HCT116 (cell line): Measurements from ENCODE around the gene SUSD6. TPM values are rescaled to one million over a fixed set of nuclear protein-coding genes. Genes with fewer than 3 reads are reported as not detected.
A peak's percentile ranks its signal among the peaks of the same experiment; 100 is the strongest.

Source experiments
- ATAC-seq: fragments of 200-7000 bp; cut with Tn5 transposase; 2 replicates; pipeline ENCODE4 v1.9.1; 2020; ENCODE audit warnings: mild to moderate bottlenecking, moderate library complexity
- BruUV-seq: library from RNA; stranded (reverse); fragments of 400-500 nt; replicated peaks from 2 replicates; lab custom pipeline; 2021; lab: Mats Ljungman, UMichigan
- CTCF ChIA-PET: fragments of 300-600 bp; sonication (Branson Sonifier 250); formaldehyde crosslinking; loops from one replicate; lab custom pipeline; 2021; ENCODE audit warnings: antibody characterized with exemption; lab: Charles Lee
- POLR2A ChIA-PET: fragments of 300-600, 350-600 bp; sonication (Branson Sonifier 250); formaldehyde crosslinking; loops from one replicate; lab custom pipeline; 2021; ENCODE audit warnings: antibody characterized with exemption; lab: Charles Lee
- RAD21 ChIA-PET, 2 experiments: fragments of 300-600 bp; sonication (Branson Sonifier 250); formaldehyde crosslinking; loops; one replicate each; lab custom pipeline; 2023; ENCODE audit warnings: low total read pairs in 2 of 2; ENCODE audit not compliant: uncharacterized antibody in 2 of 2, unreplicated experiment in 2 of 2, low non-redundant PET in 1 of 2; lab: Charles Lee
- DNase-seq: peaks from one replicate; pipeline ENCODE4 v3.0.0-alpha.2; 2010; ENCODE audit warnings: low read depth, low spot score
- H2AFZ ChIP-seq: fragments of 200-600 bp; shearing (Covaris generic), sonication (generic); 2 replicates; pipeline ENCODE4 v1.6.1; 2017; ENCODE audit warnings: low read depth, mixed run types, mixed read lengths, antibody characterized with exemption, low read length; ENCODE audit not compliant: poor library complexity, severe bottlenecking
- H3K27ac ChIP-seq: 2 replicates; pipeline ENCODE4 v1.5.1; 2012; ENCODE audit warnings: low read depth, low read length
- H3K27me3 ChIP-seq: fragments of 200-600 bp; sonication (generic); 2 replicates; pipeline ENCODE4 v1.6.1; 2016; ENCODE audit warnings: mixed run types, low read length, mixed read lengths; ENCODE audit not compliant: insufficient read depth
- H3K36me3 ChIP-seq, 2 experiments: fragments of 200-500 bp in 1 of 2; fragments of 200-600 bp in 1 of 2; sonication (Bioruptor generic) in 1 of 2; sonication (generic) in 1 of 2; 2 replicates each; pipeline versions ENCODE4 v1.5.1 to v1.6.1; 2014 to 2016; ENCODE audit warnings: low read length in 2 of 2, inconsistent platforms in 1 of 2, mixed read lengths in 1 of 2, mixed run types in 1 of 2; ENCODE audit not compliant: insufficient read depth in 2 of 2, control insufficient read depth in 1 of 2
- H3K4me1 ChIP-seq, 2 experiments: fragments of 200-600 bp in 1 of 2; sonication (generic) in 1 of 2; 2 replicates each; pipeline versions ENCODE4 v1.5.1 to v1.6.1; 2012 to 2017; ENCODE audit warnings: low read length in 2 of 2, inconsistent platforms in 1 of 2, mild to moderate bottlenecking in 1 of 2, mixed read lengths in 1 of 2, mixed run types in 1 of 2, moderate library complexity in 1 of 2; ENCODE audit not compliant: insufficient read depth in 2 of 2, control insufficient read depth in 1 of 2
- H3K4me2 ChIP-seq: fragments of 200-600 bp; sonication (generic); 2 replicates; pipeline ENCODE4 v1.6.1; 2017; ENCODE audit warnings: mixed run types, low read length, mixed read lengths
- H3K4me3 ChIP-seq, 2 experiments: fragments of 200-600 bp in 1 of 2; sonication (generic) in 1 of 2; replicated peaks in 1 of 2; 2 replicates each; pipeline ENCODE4 v1.5.1; 2011 to 2016; ENCODE audit warnings: low read length in 2 of 2, control low read depth in 1 of 2, low read depth in 1 of 2, mild to moderate bottlenecking in 1 of 2, mixed read lengths in 1 of 2, mixed run types in 1 of 2
- H3K79me2 ChIP-seq: fragments of 200-600 bp; sonication (generic); 2 replicates; pipeline ENCODE4 v1.6.1; 2017; ENCODE audit warnings: mild to moderate bottlenecking, mixed run types, low read length, moderate library complexity, mixed read lengths; ENCODE audit not compliant: insufficient read depth
- H3K9ac ChIP-seq: fragments of 200-600 bp; sonication (generic); 2 replicates; pipeline ENCODE4 v1.6.1; 2016; ENCODE audit warnings: low read length, mixed read lengths
- H3K9me2 ChIP-seq: fragments of 200-600 bp; sonication (generic), shearing (Covaris generic); 2 replicates; pipeline ENCODE4 v1.6.1; 2017; ENCODE audit warnings: mixed run types, mild to moderate bottlenecking, moderate library complexity; ENCODE audit not compliant: insufficient read depth
- H3K9me3 ChIP-seq, 2 experiments: fragments of 200-500 bp in 1 of 2; fragments of 200-600 bp in 1 of 2; sonication (Bioruptor generic) in 1 of 2; sonication (generic) in 1 of 2; 2 replicates each; pipeline ENCODE4 v1.6.1; 2014 to 2017; ENCODE audit warnings: low read length in 2 of 2, mixed read lengths in 2 of 2, inconsistent platforms in 1 of 2, low read depth in 1 of 2, mild to moderate bottlenecking in 1 of 2, mixed run types in 1 of 2, moderate library complexity in 1 of 2; ENCODE audit not compliant: control insufficient read depth in 1 of 2, insufficient read depth in 1 of 2
- H4K20me1 ChIP-seq: fragments of 200-600 bp; sonication (generic), shearing (Covaris generic); 2 replicates; pipeline ENCODE4 v1.6.1; 2017; ENCODE audit warnings: mixed run types, mild to moderate bottlenecking, moderate library complexity; ENCODE audit not compliant: insufficient read depth
- CEBPB ChIP-seq: IDR thresholded peaks from 2 replicates; pipeline ENCODE4 v1.6.1; 2012; ENCODE audit warnings: low read depth
- ELF1 ChIP-seq: IDR thresholded peaks from 2 replicates; pipeline ENCODE4 v1.6.1; 2012; ENCODE audit warnings: low read depth, borderline replicate concordance
- EZH2phosphoT487 ChIP-seq: fragments of 200-600 bp; IDR thresholded peaks from 2 replicates; pipeline ENCODE4 v1.6.1; 2018; ENCODE audit warnings: antibody characterized with exemption, borderline replicate concordance
- JUND ChIP-seq: IDR thresholded peaks from 2 replicates; pipeline ENCODE4 v1.6.1; 2012
- POLR2A ChIP-seq: IDR thresholded peaks from 2 replicates; pipeline ENCODE4 v1.7.0; 2011; ENCODE audit warnings: borderline replicate concordance; ENCODE audit not compliant: insufficient read depth, insufficient read length; ENCODE audit errors: extremely low read depth
- RAD21 ChIP-seq: IDR thresholded peaks from 2 replicates; pipeline ENCODE4 v1.6.1; 2012; ENCODE audit warnings: low read depth, mild to moderate bottlenecking
- SIN3A ChIP-seq: IDR thresholded peaks from 2 replicates; pipeline ENCODE4 v1.6.1; 2012; ENCODE audit warnings: low read depth
- SP1 ChIP-seq: IDR thresholded peaks from 2 replicates; pipeline ENCODE4 v1.6.1; 2012; ENCODE audit warnings: low read depth
- SRF ChIP-seq: IDR thresholded peaks from 2 replicates; pipeline ENCODE4 v1.6.1; 2012; ENCODE audit warnings: low read depth
- TCF7L2 ChIP-seq: IDR thresholded peaks from 2 replicates; pipeline ENCODE4 v1.7.0; 2011; ENCODE audit warnings: borderline replicate concordance, inconsistent platforms; ENCODE audit not compliant: insufficient read depth, insufficient read length; ENCODE audit errors: extremely low read depth
- ZFX ChIP-seq: fragments of 450-650 bp; IDR thresholded peaks from 2 replicates; pipeline ENCODE4 v1.6.1; 2017
- ZNF274 ChIP-seq: fragments of 200-500 bp; sonication (Bioruptor generic); IDR thresholded peaks from 2 replicates; pipeline ENCODE4 v1.6.1; 2014; ENCODE audit warnings: mild to moderate bottlenecking, low read depth, low read length, inconsistent platforms
- intact Hi-C: fragments of 100-400 bp; cut with micrococcal nuclease; formaldehyde crosslinking; loops from 2 replicates; pipeline ENCODE4 v1.10.0; 2022
- total RNA-seq: library from RNA; stranded (reverse); gene quantifications from one replicate; pipeline ENCODE4 v1.2.1, GENCODE V29; 2021; ENCODE audit not compliant: unreplicated experiment
- TF ChIP-seq, protein P1 (sequence below): IDR thresholded peaks from 2 replicates; pipeline ENCODE4 v1.6.1; 2012
- TF ChIP-seq, protein P2 (sequence below): IDR thresholded peaks from 2 replicates; pipeline ENCODE4 v1.6.1; 2012; ENCODE audit warnings: low read depth
- TF ChIP-seq, protein P3 (sequence below), 3 experiments: fragments of 200-600 bp in 1 of 3; sonication (generic) in 1 of 3; IDR thresholded peaks in 2 of 3; conservative IDR thresholded peaks in 1 of 3; 2 replicates each; pipeline ENCODE4 v1.5.1; 2012 to 2017; ENCODE audit warnings: low read depth in 2 of 3, low read length in 2 of 3, antibody characterized with exemption in 1 of 3, borderline replicate concordance in 1 of 3, control low read depth in 1 of 3, mild to moderate bottlenecking in 1 of 3, mixed read lengths in 1 of 3, mixed run types in 1 of 3, moderate library complexity in 1 of 3; ENCODE audit not compliant: insufficient read depth in 1 of 3

Gene SUSD6
- total RNA-seq, 1 experiment from 2014 or later: 6.4 TPM

DNA sequence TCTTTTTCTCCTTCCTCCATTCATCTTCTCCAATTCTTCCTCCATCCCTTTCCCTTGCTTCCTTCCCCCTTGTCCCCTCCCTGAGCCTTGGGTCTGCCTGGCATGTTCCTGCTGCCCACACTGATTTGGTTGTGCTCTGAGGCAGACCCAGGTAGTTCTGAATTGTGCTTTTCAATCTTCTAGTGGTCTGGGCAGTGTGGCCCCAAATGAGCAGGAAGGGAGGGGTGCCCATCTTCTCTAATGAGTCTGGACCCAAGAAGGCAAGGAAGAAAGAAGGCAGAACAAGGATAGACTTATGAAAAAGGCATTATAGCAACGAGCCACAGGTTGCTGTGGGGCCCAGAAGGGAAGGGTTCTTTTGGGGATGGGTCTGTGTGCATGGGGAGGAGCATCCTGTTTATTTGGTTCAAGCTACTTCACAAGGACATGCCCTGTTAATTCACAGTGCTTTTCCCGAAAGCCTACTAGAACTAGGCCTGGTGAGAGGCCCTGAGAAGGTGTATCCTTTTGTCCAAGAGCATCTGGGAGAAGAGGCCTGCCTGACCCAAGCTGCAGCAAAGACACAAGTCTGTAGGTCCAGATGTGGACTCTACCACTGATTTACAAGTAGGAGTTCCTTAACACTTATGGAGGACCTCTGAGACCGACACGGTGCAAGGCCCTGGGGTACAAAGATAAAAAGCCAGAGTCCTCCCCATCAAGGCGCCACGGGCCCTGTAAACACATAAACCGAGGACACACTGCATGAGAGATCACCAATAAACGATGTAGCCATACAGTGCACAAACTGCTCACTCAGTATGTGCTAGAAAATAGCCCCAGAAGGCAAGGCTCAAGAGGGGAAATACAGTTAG lies 1.1 kb upstream of the SUSD6 start:
- peak overlapping the region; percentile 86 for H3K4me2 ChIP-seq
- DNase-seq (no peak), ATAC-seq (no peak)
- no peak for TF ChIP-seq TCF7L2
- TF ChIP-seq SP1: no peak
- TF ChIP-seq, protein P1, sequence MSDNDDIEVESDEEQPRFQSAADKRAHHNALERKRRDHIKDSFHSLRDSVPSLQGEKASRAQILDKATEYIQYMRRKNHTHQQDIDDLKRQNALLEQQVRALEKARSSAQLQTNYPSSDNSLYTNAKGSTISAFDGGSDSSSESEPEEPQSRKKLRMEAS: no peak
- TF ChIP-seq, protein P2, sequence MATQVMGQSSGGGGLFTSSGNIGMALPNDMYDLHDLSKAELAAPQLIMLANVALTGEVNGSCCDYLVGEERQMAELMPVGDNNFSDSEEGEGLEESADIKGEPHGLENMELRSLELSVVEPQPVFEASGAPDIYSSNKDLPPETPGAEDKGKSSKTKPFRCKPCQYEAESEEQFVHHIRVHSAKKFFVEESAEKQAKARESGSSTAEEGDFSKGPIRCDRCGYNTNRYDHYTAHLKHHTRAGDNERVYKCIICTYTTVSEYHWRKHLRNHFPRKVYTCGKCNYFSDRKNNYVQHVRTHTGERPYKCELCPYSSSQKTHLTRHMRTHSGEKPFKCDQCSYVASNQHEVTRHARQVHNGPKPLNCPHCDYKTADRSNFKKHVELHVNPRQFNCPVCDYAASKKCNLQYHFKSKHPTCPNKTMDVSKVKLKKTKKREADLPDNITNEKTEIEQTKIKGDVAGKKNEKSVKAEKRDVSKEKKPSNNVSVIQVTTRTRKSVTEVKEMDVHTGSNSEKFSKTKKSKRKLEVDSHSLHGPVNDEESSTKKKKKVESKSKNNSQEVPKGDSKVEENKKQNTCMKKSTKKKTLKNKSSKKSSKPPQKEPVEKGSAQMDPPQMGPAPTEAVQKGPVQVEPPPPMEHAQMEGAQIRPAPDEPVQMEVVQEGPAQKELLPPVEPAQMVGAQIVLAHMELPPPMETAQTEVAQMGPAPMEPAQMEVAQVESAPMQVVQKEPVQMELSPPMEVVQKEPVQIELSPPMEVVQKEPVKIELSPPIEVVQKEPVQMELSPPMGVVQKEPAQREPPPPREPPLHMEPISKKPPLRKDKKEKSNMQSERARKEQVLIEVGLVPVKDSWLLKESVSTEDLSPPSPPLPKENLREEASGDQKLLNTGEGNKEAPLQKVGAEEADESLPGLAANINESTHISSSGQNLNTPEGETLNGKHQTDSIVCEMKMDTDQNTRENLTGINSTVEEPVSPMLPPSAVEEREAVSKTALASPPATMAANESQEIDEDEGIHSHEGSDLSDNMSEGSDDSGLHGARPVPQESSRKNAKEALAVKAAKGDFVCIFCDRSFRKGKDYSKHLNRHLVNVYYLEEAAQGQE: no peak
- TF ChIP-seq ZFX: no peak
- TF ChIP-seq POLR2A: no peak
- no peak for TF ChIP-seq ELF1
- TF ChIP-seq JUND: no peak
- TF ChIP-seq ZNF274: no peak
- TF ChIP-seq SIN3A: no peak
- TF ChIP-seq CEBPB: no peak
- no peak for TF ChIP-seq RAD21
- TF ChIP-seq, protein P3, sequence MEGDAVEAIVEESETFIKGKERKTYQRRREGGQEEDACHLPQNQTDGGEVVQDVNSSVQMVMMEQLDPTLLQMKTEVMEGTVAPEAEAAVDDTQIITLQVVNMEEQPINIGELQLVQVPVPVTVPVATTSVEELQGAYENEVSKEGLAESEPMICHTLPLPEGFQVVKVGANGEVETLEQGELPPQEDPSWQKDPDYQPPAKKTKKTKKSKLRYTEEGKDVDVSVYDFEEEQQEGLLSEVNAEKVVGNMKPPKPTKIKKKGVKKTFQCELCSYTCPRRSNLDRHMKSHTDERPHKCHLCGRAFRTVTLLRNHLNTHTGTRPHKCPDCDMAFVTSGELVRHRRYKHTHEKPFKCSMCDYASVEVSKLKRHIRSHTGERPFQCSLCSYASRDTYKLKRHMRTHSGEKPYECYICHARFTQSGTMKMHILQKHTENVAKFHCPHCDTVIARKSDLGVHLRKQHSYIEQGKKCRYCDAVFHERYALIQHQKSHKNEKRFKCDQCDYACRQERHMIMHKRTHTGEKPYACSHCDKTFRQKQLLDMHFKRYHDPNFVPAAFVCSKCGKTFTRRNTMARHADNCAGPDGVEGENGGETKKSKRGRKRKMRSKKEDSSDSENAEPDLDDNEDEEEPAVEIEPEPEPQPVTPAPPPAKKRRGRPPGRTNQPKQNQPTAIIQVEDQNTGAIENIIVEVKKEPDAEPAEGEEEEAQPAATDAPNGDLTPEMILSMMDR (IDR thresholded peaks at IDR 0.05 in 2 of 3, conservative IDR thresholded peaks at IDR 0.05 in 1 of 3; ENCODE audit: borderline replicate concordance in 1 of 3, insufficient read depth in 1 of 3, low read depth in 2 of 3, low read length in 2 of 3): no peak
- TF ChIP-seq SRF: no peak
- TF ChIP-seq EZH2phosphoT487: no peak
- no peaks in the 10 kb centered on the region for H3K36me3 ChIP-seq
- CTCF ChIA-PET: interaction anchor here (1.1 kb wide), 1 partner anchor 22 kb away, joined by 3 read pairs; no protein-coding TSS in a partner anchor
- no peaks in the 10 kb centered on the region for H3K27me3 ChIP-seq
- RAD21 ChIA-PET: interaction anchor here in 1 of 2 experiments (0.7 kb wide), 1 partner anchor 69 kb away, joined by 3 read pairs; no protein-coding TSS in a partner anchor
- H3K79me2 ChIP-seq: no peaks in the 10 kb centered on the region; the same call in 1 of the 2 replicates
- peak overlapping the region; percentile 35 for H3K27ac ChIP-seq
- peaks cover 16 to 29% of the 10 kb centered on the region in 2 experiments for H3K4me1 ChIP-seq
- H4K20me1 ChIP-seq: no peaks in the 10 kb centered on the region
- H2AFZ ChIP-seq: peak overlapping the region; percentile 77
- H3K9me3 ChIP-seq: no peaks in the 10 kb centered on the region
- H3K4me3 ChIP-seq: peak overlapping the region; percentile 57 to 61
- H3K9me2 ChIP-seq: no peaks in the 10 kb centered on the region
- BruUV-seq: no TSS peak
- peak overlapping the region; percentile 62 for H3K9ac ChIP-seq
- intact Hi-C loops: no loop called here
- POLR2A ChIA-PET: no interaction called here
